Stimulated activated CD4-positive, alpha-beta T cell treated with anti-CD3 and anti-CD28 coated beads, Interleukin-2, amount 100 ng/mL, for 24 hours (primary cell): ENCODE measurements around the gene IP6K2.
"Not testable (repeated sequence)": the region's sequence is repeated elsewhere in the genome, so short reads cannot be mapped to it uniquely, and the experiment has no call there.

Experiments
- DNase-seq, 2 donors: peaks; one replicate each; pipeline ENCODE4 v3.0.0-alpha.2; 2020

The IP6K2 gene

GRCh38 chr3:48725185-48725855, 8.3 kb upstream of the IP6K2 start:
- not testable (repeated sequence) for DNase-seq

GRCh38 chr3:48723725-48724124, 6.7 kb upstream of the IP6K2 start:
- DNase-seq, result no peak

GRCh38 chr3:48723293-48723692, 6.3 kb upstream of the IP6K2 start:
- DNase-seq, result not testable (repeated sequence)

- peak; percentile 19 to 43 for DNase-seq
Measured at GRCh38 chr3:48716508-48716981, 476 bp downstream of the IP6K2 start.

GRCh38 chr3:48715174-48715800, 1.7 kb downstream of the IP6K2 start:
- DNase-seq, result no peak

- DNase-seq, result no peak
Measured at GRCh38 chr3:48711727-48712126, 5.3 kb downstream of the IP6K2 start.

- no peak for DNase-seq
Measured at GRCh38 chr3:48709051-48709461, 8.0 kb downstream of the IP6K2 start.

- DNase-seq, result no peak
Measured at GRCh38 chr3:48708481-48708889, 8.5 kb downstream of the IP6K2 start.

- DNase-seq, result no peak
Measured at GRCh38 chr3:48707157-48707556, 9.9 kb downstream of the IP6K2 start.

- DNase-seq, result no peak
Measured at GRCh38 chr3:48702320-48702920, 14.6 kb downstream of the IP6K2 start.

GRCh38 chr3:48700731-48701405, 16.2 kb downstream of the IP6K2 start:
- no peak for DNase-seq

- no peak for DNase-seq
Measured at GRCh38 chr3:48698891-48699290, 18.1 kb downstream of the IP6K2 start.

- DNase-seq, result no peak
Measured at GRCh38 chr3:48697952-48698351, 19.1 kb downstream of the IP6K2 start.

- no peak for DNase-seq
Measured at GRCh38 chr3:48696601-48697000, 20.4 kb downstream of the IP6K2 start.

- no peak for DNase-seq
Measured at GRCh38 chr3:48696156-48696555, 20.9 kb downstream of the IP6K2 start.

- DNase-seq, result no peak
Measured at GRCh38 chr3:48695393-48695753, 21.6 kb downstream of the IP6K2 start.

- no peak for DNase-seq
Measured at GRCh38 chr3:48694610-48695392, 22.2 kb downstream of the IP6K2 start.

- no peak for DNase-seq
Measured at GRCh38 chr3:48693826-48694225, 23.2 kb downstream of the IP6K2 start.

- DNase-seq, result no peak
Measured at GRCh38 chr3:48692551-48692950, 24.5 kb downstream of the IP6K2 start.

- DNase-seq, result no peak
Measured at GRCh38 chr3:48690846-48691458, 26.1 kb downstream of the IP6K2 start.

GRCh38 chr3:48689384-48689783, 27.6 kb downstream of the IP6K2 start:
- no peak for DNase-seq

- no peak for DNase-seq
Measured at GRCh38 chr3:48688737-48689075, 28.3 kb downstream of the IP6K2 start.
